Thyroid gland (tissue), 4 donors: ENCODE measurements around the gene CASP9.

Experiments
- POLR2A ChIP-seq, 2 donors: fragments of 450-650 bp; IDR thresholded peaks; one replicate each; pipeline ENCODE4 v1.6.1; 2017; ENCODE audit warnings: antibody characterized with exemption in 2 of 2, mild to moderate bottlenecking in 2 of 2, moderate library complexity in 1 of 2
- TF ChIP-seq, protein P1 (sequence below), 6 experiments: fragments of 200-600 bp in 3 of 6; fragments of 450-650 bp in 3 of 6; sonication (generic) in 3 of 6; IDR thresholded peaks; one replicate each; pipeline ENCODE4 v1.5.1; 2016 to 2019; ENCODE audit warnings: antibody characterized with exemption in 6 of 6, mild to moderate bottlenecking in 2 of 6, inconsistent platforms in 1 of 6, moderate library complexity in 1 of 6

DNA sequence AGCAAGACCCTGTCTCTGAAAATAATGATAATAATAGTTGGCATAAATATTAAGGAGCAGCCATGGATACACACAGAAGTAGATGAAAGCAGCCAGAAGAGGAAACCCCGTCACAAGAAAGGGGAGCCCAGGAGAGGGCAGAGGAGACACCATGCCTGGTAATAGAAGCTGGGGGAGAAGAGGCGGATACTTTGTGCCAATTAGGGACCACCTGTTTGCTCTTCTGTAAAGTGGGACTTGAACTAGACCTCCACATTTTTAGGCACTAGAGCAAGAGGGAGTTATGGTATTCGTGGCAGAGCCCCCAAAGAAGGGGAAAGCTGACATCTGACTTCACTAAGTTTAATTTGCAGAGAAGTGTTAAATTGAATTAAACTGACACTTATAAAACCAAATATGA is 35.6 kb downstream of the CASP9 start:
- TF ChIP-seq, protein P1, sequence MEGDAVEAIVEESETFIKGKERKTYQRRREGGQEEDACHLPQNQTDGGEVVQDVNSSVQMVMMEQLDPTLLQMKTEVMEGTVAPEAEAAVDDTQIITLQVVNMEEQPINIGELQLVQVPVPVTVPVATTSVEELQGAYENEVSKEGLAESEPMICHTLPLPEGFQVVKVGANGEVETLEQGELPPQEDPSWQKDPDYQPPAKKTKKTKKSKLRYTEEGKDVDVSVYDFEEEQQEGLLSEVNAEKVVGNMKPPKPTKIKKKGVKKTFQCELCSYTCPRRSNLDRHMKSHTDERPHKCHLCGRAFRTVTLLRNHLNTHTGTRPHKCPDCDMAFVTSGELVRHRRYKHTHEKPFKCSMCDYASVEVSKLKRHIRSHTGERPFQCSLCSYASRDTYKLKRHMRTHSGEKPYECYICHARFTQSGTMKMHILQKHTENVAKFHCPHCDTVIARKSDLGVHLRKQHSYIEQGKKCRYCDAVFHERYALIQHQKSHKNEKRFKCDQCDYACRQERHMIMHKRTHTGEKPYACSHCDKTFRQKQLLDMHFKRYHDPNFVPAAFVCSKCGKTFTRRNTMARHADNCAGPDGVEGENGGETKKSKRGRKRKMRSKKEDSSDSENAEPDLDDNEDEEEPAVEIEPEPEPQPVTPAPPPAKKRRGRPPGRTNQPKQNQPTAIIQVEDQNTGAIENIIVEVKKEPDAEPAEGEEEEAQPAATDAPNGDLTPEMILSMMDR (IDR thresholded peaks at IDR 0.05) = no peak
- TF ChIP-seq POLR2A (IDR thresholded peaks at IDR 0.05) = no peak
